GM18868 (cell line): ENCODE data around the gene MYOZ2.

Source experiments
- ATAC-seq: cut with Tn5 transposase; IDR thresholded peaks from one replicate; pipeline ENCODE4 v1.9.1; 2021; ENCODE audit warnings: mild to moderate bottlenecking, moderate library complexity; ENCODE audit not compliant: unreplicated experiment

Gene MYOZ2

DNA sequence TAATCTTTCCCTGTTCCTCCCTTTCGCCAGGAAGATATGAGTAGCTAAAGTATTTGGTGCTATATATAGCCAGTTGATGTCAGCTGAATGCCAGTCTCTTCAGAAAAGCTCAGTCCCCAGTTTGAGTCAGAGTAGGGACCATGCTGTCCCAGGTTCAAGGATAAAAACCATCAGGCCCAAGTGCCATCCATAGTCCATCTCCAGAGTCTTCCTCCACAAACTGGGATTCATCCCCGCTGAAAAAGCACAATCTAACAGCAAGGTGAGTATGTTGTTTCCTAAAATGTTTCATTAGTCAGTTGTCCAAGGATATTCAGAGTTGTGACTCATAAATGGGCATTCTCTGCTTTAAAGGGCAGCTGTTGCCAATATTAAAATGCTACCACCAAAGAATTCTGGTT lies at the start of gene MYOZ2:
Gene MYOZ2, plus strand, starts transcription at position 112 of the 401 bp plus-strand sequence. CDS start 694 bp downstream, outside the sequence.
- ATAC-seq = no peak

DNA sequence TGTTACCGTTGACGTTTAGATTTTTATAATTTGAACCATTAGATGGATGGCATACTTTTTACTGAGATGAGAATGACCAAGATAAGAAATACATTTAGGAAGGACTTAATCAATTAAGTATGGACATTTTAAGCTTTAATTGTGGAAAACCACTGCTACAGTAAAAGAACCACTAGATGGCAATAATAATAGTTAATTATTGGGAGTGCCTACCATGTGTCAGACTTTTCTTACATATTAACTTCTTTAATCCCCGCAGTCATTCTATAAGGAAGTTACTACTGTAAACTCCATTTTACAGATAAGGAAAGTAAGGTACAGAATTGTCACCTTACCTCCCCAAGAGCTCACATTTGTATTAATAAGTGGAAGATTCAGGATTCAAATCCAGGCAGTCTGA lies 48.5 kb upstream of the MYOZ2 start:
- no peak for ATAC-seq

- ATAC-seq = no peak
Measured at GRCh38 chr4:119087656-119088055, 48.0 kb upstream of the MYOZ2 start.

- no peak for ATAC-seq
Measured at GRCh38 chr4:119093042-119093827, 42.4 kb upstream of the MYOZ2 start.

DNA sequence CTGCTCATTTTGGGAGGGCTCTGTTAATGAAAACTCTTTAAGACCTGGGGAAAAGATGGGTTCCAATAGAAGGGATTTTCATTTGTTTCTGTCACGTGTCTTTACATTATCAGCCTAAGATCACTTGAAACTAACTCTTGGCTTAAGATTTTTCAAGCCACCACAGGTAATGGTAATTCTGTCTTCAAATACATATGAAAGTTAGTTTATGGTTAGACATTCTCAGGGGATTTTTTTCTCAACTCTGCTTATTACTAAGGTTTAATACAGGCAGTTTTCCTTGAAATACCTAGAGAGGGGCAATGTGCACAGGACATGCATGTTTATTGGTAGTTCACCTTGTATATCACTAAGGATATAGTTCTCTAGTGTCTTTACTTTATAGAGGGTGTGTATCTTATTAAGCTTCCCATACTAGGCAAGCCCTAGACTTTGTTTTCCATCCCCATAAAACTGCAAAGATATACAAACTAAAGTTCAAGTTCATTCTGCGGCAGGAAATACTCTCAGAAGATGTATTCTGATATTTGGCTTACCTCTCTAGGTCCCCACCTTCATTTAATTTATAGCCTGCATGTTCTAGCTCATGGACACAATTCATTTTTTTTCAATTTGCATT lies 38.2 kb upstream of the MYOZ2 start:
- ATAC-seq = peak; percentile 90

- ATAC-seq = no peak
Measured at GRCh38 chr4:119098306-119098705, 37.3 kb upstream of the MYOZ2 start.

DNA sequence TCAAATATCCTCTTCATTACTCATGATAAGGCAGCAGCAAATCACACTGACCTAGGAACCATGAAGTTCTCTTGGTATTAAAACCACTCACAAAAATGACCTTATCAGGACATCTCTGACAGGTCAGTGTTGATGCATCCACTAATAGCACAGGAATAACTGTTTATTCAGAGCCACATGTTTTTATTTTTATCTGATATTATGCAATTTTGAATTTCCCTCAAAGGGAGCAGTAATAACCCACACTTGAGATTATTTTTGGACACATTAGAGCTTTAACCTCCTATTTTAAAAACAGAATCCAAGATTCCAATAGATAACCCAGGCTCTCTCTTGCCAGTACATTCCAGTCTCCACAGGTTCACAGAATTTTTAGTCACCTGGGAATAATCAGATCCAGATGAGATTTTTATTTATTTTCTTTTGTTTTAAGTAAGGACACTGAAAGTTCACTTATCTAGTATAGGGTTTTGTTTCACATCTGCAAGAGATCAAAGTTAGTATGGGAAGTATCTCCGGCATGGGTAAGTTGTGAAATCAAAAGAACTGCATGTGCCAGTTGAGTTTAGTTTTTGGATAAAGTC lies 36.3 kb upstream of the MYOZ2 start:
- ATAC-seq = no peak

DNA sequence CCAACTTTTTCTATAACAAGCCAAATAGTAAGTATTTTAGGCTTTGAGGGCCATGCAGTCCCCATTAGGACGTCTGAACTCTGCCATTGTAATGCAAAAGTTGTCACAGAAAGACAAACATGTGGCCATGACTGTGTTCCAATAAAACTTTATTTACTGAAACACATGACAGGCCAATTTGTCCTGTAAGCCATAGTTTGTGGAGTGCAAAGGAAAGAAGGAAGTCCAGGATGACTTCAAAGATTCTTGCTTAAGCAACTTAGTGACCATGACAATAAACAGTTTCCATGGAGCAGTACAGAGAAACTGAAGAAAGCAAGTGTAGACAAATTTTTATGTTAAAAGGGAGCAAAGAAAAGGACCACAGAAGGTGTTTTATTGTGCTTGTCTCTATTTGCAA lies 35.0 kb upstream of the MYOZ2 start:
- ATAC-seq = no peak

DNA sequence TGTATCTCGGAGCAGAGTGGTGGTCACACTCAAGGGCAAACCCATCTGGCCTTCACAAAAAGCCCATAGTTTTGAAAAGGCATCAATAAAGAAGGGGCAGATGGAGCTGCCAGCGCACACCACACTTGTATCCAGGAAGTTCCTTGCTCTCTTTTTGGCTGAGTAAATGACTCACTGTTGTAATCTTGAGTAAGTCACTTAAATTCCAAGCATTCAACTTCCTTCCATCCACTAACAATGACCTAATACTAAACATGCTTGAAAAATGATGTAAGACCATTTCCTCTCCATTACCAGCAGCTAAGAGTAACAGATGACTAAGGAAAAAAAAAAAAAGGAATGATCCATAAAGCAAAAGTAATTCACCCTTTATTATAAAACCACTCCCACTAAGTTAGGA lies 32.4 kb upstream of the MYOZ2 start:
- ATAC-seq = no peak

GRCh38 chr4:119104644-119105273 lies 30.9 kb upstream of the MYOZ2 start:
- ATAC-seq = no peak

GRCh38 chr4:119105605-119106004 lies 30.0 kb upstream of the MYOZ2 start:
- no peak for ATAC-seq

DNA sequence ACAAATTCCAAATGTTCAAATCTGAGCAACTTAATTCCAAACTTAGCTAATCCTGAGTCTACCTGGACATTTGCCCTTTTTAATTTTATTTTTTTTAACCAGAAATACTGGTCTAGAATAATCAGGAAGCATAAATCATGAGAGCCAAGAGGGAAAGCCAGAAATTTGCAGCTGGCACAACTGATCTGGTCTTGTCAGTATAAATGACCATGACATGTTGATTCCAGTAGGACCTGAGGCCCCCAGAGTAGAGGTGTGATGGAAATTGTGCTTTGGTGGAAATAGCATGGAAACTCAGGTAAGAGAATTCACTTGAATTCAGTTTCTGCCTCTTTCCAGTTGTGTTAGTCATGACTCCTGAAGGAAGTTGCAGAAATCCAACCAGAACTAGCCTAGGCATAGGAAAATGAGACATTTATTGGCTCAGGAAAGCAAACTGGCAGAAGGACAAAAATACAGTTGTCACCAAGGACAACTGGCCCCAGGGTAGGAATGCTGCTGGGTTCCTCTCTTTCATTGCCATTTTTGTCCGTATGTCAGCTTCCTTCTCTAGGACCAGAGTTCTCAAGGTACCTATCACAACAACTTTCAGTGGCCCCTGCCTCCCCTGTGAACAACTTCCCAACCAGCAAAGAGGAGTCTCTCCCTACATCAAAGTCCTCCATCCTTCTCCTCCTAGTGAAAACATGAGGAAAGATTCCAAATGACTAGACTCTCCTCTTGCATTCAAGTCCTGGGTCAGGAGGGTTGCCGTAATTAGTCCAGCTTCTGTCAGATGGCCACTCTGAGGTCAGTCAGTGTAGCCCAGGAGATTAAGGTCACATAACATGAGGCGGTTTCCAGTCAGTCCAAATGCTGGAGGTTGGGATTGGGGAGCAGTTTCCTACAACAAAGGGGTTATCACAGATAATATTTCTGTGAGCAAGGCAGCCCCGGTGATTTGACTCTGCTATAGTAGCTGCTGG lies 29.3 kb upstream of the MYOZ2 start:
- no peak for ATAC-seq

- ATAC-seq = no peak
Measured at GRCh38 chr4:119110121-119110520, 25.5 kb upstream of the MYOZ2 start.

- no peak for ATAC-seq
Measured at GRCh38 chr4:119111296-119111695, 24.3 kb upstream of the MYOZ2 start.

- ATAC-seq = no peak
Measured at GRCh38 chr4:119113033-119113655, 22.5 kb upstream of the MYOZ2 start.

- no peak for ATAC-seq
Measured at GRCh38 chr4:119116021-119116420, 19.6 kb upstream of the MYOZ2 start.

- no peak for ATAC-seq
Measured at GRCh38 chr4:119116925-119117900, 18.4 kb upstream of the MYOZ2 start.

GRCh38 chr4:119118397-119118796 lies 17.2 kb upstream of the MYOZ2 start:
- ATAC-seq = no peak

- no peak for ATAC-seq
Measured at GRCh38 chr4:119124352-119124751, 11.3 kb upstream of the MYOZ2 start.
